GM10248 (cell line): ENCODE measurements around the gene PPFIA1.

ENCODE experiments used
- CTCF ChIA-PET: fragments of 300-600 bp; sonication (Branson Sonifier 250); formaldehyde crosslinking; extraction: SDS; loops from one replicate; lab custom pipeline; 2021; ENCODE audit warnings: antibody characterized with exemption; lab: Yijun Ruan, JAX
- POLR2A ChIA-PET: fragments of 350-650 bp; sonication (Branson Sonifier 250); formaldehyde crosslinking; extraction: SDS; loops from one replicate; lab custom pipeline; 2020; ENCODE audit warnings: antibody characterized with exemption; lab: Yijun Ruan, JAX
- DNase-seq: peaks from one replicate; pipeline ENCODE4 v3.0.0; 2012; ENCODE audit errors: extremely low spot score
- TF ChIP-seq, protein P1 (sequence below): IDR thresholded peaks from 2 replicates; pipeline ENCODE4 v1.5.1; 2012; ENCODE audit warnings: mild to moderate bottlenecking, low read depth; ENCODE audit errors: extremely low read depth, missing control alignments, control extremely low read depth

The PPFIA1 gene

DNA sequence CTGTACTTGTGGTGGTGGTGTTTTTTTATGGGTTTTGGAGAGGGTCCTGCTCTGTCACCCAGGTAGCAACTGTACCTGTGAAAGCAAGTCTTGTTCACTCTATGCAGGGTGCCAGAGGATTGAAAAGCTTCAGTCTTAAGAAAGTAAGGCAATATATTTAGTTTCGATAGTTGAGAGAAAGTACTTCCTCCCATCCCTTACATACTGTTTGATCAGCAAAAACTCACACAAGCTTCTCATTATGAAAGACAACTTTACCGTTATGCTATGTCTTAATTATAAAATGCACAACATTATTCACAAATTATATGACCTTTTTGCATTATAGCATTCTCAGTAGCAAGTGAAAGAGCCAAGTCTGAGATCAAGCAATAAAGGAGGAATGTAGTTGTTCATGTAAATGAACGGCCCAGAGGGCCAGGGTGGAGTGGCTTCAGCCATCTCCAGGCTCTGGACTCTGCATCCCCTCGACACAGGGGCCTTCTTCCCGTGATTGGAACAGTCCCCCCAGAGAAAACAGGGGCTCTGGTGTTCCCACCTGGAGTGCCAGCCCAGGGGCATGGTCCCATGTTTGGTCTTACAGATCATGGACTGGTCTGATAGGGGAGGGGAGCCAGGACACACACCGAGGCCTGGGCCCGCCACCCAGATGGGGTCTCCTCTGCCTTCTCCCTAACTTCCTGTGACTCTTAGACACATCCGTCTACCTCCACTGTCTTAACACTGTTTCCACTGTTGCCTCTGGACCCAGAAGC, 89.1 kb downstream of the PPFIA1 start:
- TF ChIP-seq, protein P1, sequence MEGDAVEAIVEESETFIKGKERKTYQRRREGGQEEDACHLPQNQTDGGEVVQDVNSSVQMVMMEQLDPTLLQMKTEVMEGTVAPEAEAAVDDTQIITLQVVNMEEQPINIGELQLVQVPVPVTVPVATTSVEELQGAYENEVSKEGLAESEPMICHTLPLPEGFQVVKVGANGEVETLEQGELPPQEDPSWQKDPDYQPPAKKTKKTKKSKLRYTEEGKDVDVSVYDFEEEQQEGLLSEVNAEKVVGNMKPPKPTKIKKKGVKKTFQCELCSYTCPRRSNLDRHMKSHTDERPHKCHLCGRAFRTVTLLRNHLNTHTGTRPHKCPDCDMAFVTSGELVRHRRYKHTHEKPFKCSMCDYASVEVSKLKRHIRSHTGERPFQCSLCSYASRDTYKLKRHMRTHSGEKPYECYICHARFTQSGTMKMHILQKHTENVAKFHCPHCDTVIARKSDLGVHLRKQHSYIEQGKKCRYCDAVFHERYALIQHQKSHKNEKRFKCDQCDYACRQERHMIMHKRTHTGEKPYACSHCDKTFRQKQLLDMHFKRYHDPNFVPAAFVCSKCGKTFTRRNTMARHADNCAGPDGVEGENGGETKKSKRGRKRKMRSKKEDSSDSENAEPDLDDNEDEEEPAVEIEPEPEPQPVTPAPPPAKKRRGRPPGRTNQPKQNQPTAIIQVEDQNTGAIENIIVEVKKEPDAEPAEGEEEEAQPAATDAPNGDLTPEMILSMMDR, result no peak
- DNase-seq, result no peak
- ChIA-PET CTCF (interaction anchor here (1.8 kb wide), 1 partner anchor 28 kb away, joined by 5 read pairs; no protein-coding TSS in a partner anchor), POLR2A (no interaction called here)

DNA sequence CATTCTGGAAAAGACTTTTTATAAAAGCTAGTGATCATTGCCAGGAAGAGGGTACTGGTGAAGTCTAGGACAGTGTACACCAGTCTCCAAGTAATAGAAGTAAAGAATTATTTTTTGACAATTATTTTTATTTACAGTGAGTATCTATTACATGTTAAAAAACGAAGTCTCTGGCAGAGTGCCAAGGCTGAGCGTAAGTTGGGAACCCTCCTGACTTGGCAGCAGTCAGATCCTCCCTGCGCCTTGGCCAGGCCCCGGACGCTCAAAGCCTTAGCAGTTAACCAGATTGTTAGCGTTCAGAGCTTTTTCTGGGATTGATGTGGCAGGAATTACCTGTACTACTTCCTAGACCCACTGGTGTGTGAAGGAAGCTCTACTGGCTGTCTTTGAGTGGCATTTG, 89.7 kb downstream of the PPFIA1 start:
- CTCF ChIA-PET, result interaction anchor here (1.8 kb wide), 1 partner anchor 28 kb away, joined by 5 read pairs; no protein-coding TSS in a partner anchor
- POLR2A ChIA-PET, result no interaction called here
- DNase-seq, result no peak
- TF ChIP-seq, protein P1, result no peak

DNA sequence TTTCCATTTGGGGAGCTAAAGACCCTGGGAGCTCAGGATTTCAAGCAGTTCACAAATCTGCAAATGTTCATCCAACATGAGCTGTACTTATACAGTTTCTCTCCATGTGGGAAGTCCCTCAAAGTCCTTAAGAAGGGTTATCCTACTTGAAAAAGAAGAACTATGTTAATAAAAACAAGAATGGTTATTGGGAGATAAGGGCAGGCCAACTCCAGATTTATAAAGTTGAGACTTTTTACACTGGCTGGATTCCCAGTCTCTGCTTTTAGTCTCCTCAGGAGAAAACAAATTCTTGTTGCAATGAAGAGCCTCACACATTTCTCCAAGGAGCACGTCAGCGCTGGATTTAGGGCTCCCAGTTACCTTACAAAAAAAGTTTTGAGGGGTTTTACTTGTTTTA, 93.7 kb downstream of the PPFIA1 start:
- no peak for DNase-seq
- TF ChIP-seq, protein P1, result no peak
- ChIA-PET CTCF (interaction anchor here (0.9 to 3.5 kb wide), 3 partner anchors 9 to 36 kb away, joined by 3 to 16 read pairs (median 4); no protein-coding TSS in a partner anchor), POLR2A (no interaction called here)

DNA sequence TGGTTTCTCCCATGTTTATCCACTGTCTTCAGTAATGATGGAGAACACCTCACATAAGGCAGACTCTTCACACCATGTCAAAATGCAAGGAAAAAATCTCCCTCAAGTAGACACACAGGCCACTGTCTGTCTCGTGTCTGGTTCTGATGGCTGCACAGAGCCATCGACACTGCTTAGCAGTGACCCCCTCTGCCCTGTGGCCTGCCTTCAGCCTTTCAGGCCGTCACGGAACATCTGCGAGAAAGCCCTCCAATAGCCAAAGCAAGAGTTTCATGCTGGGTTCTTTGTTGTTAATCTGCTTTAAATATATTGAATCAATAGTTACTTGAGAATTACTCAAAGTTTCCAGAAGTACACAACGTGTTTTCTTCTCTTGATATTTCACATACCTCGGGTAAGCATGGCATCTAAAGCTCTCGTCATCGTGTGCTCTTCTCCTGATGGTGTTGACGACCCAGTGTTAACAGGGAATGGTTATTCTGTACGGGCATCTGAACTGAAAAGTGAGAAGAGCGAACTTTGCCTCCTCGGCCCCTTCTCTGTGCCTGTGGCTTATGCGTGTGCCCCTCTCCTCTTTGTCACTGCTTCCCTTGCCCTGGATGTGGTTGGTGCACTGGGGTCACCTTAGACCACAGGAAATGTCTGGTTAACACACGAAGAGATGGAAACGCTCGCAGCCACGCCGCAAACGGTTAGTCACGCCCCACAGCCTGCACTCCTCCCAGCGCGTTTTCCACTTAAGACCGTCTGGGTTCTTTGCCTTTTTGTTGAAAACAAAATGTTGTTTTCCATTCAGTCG, 94.5 kb downstream of the PPFIA1 start:
- TF ChIP-seq, protein P1, result no peak
- CTCF ChIA-PET, result interaction anchor here (0.9 to 3.5 kb wide), 5 partner anchors 9 to 36 kb away, joined by 3 to 16 read pairs (median 3); no protein-coding TSS in a partner anchor
- POLR2A ChIA-PET, result no interaction called here
- no peak for DNase-seq

DNA sequence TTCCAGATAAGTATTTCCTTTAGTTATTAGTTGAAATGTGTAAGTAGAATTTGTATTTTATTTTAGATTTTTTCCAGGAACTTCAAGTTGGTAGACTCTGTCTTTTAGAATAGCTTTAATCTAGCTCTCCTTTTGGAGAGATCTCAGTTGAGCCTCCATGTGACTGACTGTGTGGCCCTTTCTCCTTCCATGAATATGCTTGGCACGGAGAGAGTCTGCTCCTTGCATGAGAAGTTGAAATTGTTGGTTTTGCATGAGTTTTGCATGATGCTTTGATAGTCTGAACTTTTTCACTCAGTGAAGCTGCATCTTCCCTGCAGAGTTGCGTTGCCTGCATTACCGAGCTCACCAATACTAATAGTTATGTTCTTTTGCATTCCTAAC, 95.0 kb downstream of the PPFIA1 start:
- TF ChIP-seq, protein P1, result no peak
- ChIA-PET CTCF (interaction anchor here (1.0 to 3.5 kb wide), 3 partner anchors 10 to 16 kb away, joined by 3 to 16 read pairs (median 3); no protein-coding TSS in a partner anchor), POLR2A (no interaction called here)
- DNase-seq, result no peak

DNA sequence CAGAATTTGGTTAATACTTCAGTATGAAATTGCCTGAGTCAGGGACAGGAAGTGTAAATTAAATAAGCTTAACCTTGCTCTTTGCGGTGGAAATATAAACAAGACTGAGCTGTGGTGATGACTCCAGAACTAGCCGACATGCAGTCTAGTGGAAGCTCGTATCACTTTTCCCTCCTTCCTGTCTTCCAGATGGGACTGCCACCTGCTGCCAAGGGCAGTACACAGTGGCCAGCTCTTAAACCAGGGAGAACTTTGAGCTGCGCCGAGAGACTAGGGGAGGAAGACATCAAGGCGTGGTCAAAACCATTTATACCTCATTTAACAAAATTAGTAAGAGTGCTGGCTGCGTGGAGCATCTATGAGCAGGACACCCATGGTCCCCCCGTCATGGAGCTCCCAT, 96.6 kb downstream of the PPFIA1 start:
- TF ChIP-seq, protein P1, result no peak

More for the DNA sequence above, 96.6 kb downstream of the PPFIA1 start:
- POLR2A ChIA-PET, result no interaction called here
- CTCF ChIA-PET, result interaction anchor here (3.5 kb wide), 1 partner anchor 12 kb away, joined by 16 read pairs; no protein-coding TSS in a partner anchor
- DNase-seq, result no peak
